ENCODE results near the gene WDR45. TPM values are rescaled to one million over a fixed set of nuclear protein-coding genes. Genes with fewer than 3 reads are reported as not detected.

The WDR45 gene
- total and polyA plus RNA-seq, 3 donors from 2014 or later, result 27.1 to 52.0 (median 43.2) TPM

- TF ChIP-seq POLR2A (IDR thresholded peaks at IDR 0.05), result no peak
- TF ChIP-seq, protein P1, sequence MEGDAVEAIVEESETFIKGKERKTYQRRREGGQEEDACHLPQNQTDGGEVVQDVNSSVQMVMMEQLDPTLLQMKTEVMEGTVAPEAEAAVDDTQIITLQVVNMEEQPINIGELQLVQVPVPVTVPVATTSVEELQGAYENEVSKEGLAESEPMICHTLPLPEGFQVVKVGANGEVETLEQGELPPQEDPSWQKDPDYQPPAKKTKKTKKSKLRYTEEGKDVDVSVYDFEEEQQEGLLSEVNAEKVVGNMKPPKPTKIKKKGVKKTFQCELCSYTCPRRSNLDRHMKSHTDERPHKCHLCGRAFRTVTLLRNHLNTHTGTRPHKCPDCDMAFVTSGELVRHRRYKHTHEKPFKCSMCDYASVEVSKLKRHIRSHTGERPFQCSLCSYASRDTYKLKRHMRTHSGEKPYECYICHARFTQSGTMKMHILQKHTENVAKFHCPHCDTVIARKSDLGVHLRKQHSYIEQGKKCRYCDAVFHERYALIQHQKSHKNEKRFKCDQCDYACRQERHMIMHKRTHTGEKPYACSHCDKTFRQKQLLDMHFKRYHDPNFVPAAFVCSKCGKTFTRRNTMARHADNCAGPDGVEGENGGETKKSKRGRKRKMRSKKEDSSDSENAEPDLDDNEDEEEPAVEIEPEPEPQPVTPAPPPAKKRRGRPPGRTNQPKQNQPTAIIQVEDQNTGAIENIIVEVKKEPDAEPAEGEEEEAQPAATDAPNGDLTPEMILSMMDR (IDR thresholded peaks at IDR 0.05), result no peak
- 19 to 36% methylated on average over 7 of the region's 7 CpGs for WGBS, 2 donors
These were observed 39.2 kb downstream of the WDR45 start for GRCh38 chrX:49040376-49040955.

DNA sequence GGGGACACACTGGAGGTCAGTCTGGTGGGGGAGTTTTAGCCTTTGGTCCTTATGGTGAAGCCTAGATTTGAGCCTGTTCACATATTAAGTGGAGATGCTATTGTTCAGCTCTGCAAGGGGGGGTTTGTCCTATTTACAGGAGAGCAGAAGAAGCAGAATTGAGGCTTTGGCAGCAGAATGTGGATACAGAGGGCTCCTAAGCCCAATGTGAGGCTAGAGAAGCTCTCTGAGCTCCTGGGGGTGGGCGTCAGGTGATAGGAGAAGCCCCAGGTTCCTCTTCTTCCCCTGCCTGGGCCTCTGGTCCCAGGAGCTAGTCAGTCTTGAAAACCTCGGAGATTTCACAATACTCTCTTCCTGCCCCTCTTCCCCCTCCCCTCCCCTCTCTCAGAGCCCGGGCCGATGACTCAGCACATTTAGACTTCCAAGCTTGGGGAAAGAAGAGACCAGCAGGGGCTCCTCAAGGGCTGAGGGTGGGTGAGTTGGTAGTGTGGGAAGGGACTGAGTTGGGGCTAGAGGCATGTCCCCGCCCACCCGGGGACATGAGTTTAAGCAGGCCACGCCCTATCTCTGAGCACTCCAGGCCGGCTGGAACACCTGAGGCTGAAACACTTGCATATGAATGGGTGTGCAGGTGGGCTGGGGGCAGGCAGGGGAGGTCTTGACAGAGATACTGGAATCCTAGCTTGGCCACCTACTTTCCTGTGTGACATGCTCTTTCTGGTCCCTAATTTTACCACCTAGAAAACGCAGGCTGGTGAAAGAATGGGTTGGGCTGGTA, 39.9 kb downstream of the WDR45 start:
- H3K9me3 ChIP-seq, result no peaks in the 10 kb centered on the region
- no peak for TF ChIP-seq POLR2A (IDR thresholded peaks at IDR 0.05)
- TF ChIP-seq, protein P1 (IDR thresholded peaks at IDR 0.05), result no peak
- intact Hi-C loops (cut with DNase I; ENCODE audit: low total_unique reads), result no loop called here
- peak overlapping the region; percentile 42 to 72 for H3K27ac ChIP-seq
- 5 to 20% methylated on average over 4 to 9 of the region's 9 CpGs for WGBS, 2 donors
- H3K4me1 ChIP-seq, result no peaks in the 10 kb centered on the region
- H3K36me3 ChIP-seq (ENCODE audit: low read depth, missing control alignments), result no peaks in the 10 kb centered on the region
- H3K27me3 ChIP-seq, result no peaks in the 10 kb centered on the region
- H3K4me3 ChIP-seq, result no peak overlapping the region
- peak; percentile 69 for DNase-seq

More at GRCh38 chrX:49040376-49040955, 39.2 kb downstream of the WDR45 start:
- H3K27me3 ChIP-seq, result no peaks in the 10 kb centered on the region
- DNase-seq, result no peak
- intact Hi-C loops (cut with DNase I; ENCODE audit: low total_unique reads), result no loop called here
- H3K36me3 ChIP-seq (ENCODE audit: low read depth, missing control alignments), result no peaks in the 10 kb centered on the region
- no peak overlapping the region for H3K4me3 ChIP-seq
- peak overlapping the region; percentile 42 to 72 for H3K27ac ChIP-seq
- H3K4me1 ChIP-seq, result no peaks in the 10 kb centered on the region
- H3K9me3 ChIP-seq, result no peaks in the 10 kb centered on the region

DNA sequence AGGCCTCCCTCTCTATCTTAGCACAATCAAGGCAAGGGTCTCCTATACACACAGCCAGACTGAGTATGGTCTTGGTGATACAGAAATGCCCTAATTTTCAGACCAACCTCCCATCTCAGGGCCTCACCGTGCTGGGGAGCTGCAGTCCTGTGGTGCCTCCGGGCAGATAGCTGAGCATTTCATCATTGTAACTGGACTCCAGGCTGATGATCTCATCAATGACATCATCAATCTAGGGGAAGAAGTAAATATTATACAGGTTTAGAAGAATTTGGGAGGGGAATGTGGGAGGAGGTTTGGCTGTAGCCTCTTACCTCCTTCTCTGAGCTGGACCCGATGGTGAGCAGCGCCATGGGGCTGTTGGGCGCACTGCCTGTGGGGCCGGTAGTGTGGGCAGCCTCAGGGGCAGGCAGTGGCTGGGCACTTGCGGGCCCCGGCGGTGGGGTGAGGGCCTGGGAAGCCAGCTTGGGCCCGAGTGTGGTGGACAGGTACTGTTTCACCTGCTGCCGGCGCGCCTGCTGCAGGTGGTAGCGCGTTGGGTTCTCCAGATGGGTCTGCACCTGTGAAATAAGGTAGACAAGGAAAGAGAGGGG, 41.7 kb downstream of the WDR45 start:
- Histone ChIP-seq H3K27me3 (no peaks in the 10 kb centered on the region), H3K36me3 (ENCODE audit: low read depth, missing control alignments) (no peaks in the 10 kb centered on the region), H3K4me3 (no peak overlapping the region), H3K4me1 (peaks cover 6% of the 10 kb centered on the region), H3K27ac (no peak overlapping the region), H3K9me3 (no peaks in the 10 kb centered on the region)
- no peak for TF ChIP-seq POLR2A (IDR thresholded peaks at IDR 0.05)
- TF ChIP-seq, protein P1 (IDR thresholded peaks at IDR 0.05), result no peak
- WGBS, 2 donors, result 80 to 93% methylated on average over 1 to 15 of the region's 15 CpGs
- intact Hi-C loops (cut with DNase I; ENCODE audit: low total_unique reads), result no loop called here
- no peak for DNase-seq

- no peak for DNase-seq
- intact Hi-C loops (cut with DNase I; ENCODE audit: low total_unique reads), result no loop called here
- Histone ChIP-seq H3K4me1 (peaks cover 6% of the 10 kb centered on the region), H3K27me3 (no peaks in the 10 kb centered on the region), H3K27ac (no peak overlapping the region), H3K36me3 (ENCODE audit: low read depth, missing control alignments) (no peaks in the 10 kb centered on the region), H3K4me3 (no peak overlapping the region), H3K9me3 (no peaks in the 10 kb centered on the region)
- 70% methylated on average over 6 of the region's 6 CpGs; no CpG with 5 or more reads in 1 of the 2 donors for WGBS, 2 donors
- no peak for TF ChIP-seq POLR2A (IDR thresholded peaks at IDR 0.05)
- TF ChIP-seq, protein P1 (IDR thresholded peaks at IDR 0.05), result no peak
These were observed 49.4 kb downstream of the WDR45 start for GRCh38 chrX:49030283-49030682.
